Measurements from ENCODE around the gene CERKL. TPM values are rescaled to one million over a fixed set of nuclear protein-coding genes. Genes with fewer than 3 reads are reported as not detected.

CERKL gene
- total and polyA plus RNA-seq, 9 of the 15 experiments (the other 6 are each of a cell fraction or from before 2014, with no cell fraction given): 0.04 to 0.08 TPM; not detected in 7

DNA sequence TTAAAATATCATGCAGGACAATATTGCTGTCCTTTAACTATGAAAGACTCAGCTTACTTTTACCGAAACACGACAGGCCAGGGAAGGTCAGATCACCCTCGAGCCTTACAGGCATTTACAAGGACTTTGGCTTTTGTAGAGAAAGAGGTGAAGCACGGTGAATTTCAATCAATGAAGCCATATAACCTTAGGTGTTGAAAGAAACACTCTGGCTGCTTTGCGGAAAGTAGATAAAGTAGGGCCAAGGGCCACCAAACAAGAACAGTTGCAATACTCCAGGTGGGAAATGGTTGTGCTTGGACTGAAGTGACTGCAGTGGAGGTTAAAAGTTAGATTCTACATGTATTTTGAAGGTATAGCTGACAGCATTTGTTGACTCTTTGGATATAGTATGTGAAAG is 80.5 kb downstream of the CERKL start:
- H3K4me2 ChIP-seq (ENCODE audit: insufficient read depth, low read length): no peak overlapping the region
- FAIRE-seq: no peak
- 2% methylated on average over 5 of the region's 5 CpGs for WGBS (ENCODE audit: insufficient coverage, low coverage, missing lambda C conversion rate)
- intact Hi-C loops (cut with micrococcal nuclease) (no loop called here), in situ Hi-C loops (cut with MboI) (no loop called here)
- no peaks in the 10 kb centered on the region for H3K9me1 ChIP-seq (ENCODE audit: control insufficient read depth, insufficient read depth, low read length)
- H3K9me3 ChIP-seq (replicated peaks; ENCODE audit: control insufficient read depth, insufficient read depth, low read depth, low read length): peaks cover 1% of the 10 kb centered on the region; the same call in 1 of the 2 replicates
- H3K27me3 ChIP-seq (ENCODE audit: control insufficient read depth in 2 of 2, insufficient read depth in 2 of 2, low read length in 2 of 2): no peaks in the 10 kb centered on the region
- no peaks in the 10 kb centered on the region for H3K36me3 ChIP-seq (ENCODE audit: control insufficient read depth, insufficient read depth, low read length)
- H2AFZ ChIP-seq (ENCODE audit: low read depth, low read length): no peak overlapping the region
- no peak overlapping the region for H3K4me3 ChIP-seq
- ATAC-seq: no peak
- ChIA-PET POLR2A (no interaction called here), CTCF (ENCODE audit: low intra/inter-chr PET ratio) (no interaction called here)
- no peaks in the 10 kb centered on the region for H3K4me1 ChIP-seq (replicated peaks in 1 of 2; ENCODE audit: control insufficient read depth in 2 of 2, insufficient read depth in 2 of 2, low read length in 2 of 2)
- no TSS peak for BruUV-seq (replicated peaks)
- no peaks in the 10 kb centered on the region for H4K20me1 ChIP-seq (replicated peaks; ENCODE audit: control insufficient read depth, insufficient read depth, low read length)
- no peaks in the 10 kb centered on the region for H3K79me2 ChIP-seq (ENCODE audit: control insufficient read depth, insufficient read depth, low read length)
- DNase-seq (ENCODE audit: extremely low read depth in 1 of 4, low spot score in 3 of 4): no peak
- H3K27ac ChIP-seq (ENCODE audit: extremely low read depth, low read depth, low read length): no peak overlapping the region
- H3K9ac ChIP-seq (ENCODE audit: insufficient read depth in 1 of 2, low read depth in 2 of 2, low read length in 2 of 2): no peak overlapping the region
- no peak for TF ChIP-seq CEBPG (CRISPR knock-in tag; IDR thresholded peaks at IDR 0.05)
- TF ChIP-seq CEBPG (tag; conservative IDR thresholded peaks at IDR 0.05 in 1 of 2, IDR thresholded peaks at IDR 0.05 in 1 of 2): no peak
- TF ChIP-seq, protein P1, sequence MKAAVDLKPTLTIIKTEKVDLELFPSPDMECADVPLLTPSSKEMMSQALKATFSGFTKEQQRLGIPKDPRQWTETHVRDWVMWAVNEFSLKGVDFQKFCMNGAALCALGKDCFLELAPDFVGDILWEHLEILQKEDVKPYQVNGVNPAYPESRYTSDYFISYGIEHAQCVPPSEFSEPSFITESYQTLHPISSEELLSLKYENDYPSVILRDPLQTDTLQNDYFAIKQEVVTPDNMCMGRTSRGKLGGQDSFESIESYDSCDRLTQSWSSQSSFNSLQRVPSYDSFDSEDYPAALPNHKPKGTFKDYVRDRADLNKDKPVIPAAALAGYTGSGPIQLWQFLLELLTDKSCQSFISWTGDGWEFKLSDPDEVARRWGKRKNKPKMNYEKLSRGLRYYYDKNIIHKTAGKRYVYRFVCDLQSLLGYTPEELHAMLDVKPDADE (conservative IDR thresholded peaks at IDR 0.05; ENCODE audit: control insufficient read depth, low read depth, low read length): no peak
- TF ChIP-seq, protein P2, sequence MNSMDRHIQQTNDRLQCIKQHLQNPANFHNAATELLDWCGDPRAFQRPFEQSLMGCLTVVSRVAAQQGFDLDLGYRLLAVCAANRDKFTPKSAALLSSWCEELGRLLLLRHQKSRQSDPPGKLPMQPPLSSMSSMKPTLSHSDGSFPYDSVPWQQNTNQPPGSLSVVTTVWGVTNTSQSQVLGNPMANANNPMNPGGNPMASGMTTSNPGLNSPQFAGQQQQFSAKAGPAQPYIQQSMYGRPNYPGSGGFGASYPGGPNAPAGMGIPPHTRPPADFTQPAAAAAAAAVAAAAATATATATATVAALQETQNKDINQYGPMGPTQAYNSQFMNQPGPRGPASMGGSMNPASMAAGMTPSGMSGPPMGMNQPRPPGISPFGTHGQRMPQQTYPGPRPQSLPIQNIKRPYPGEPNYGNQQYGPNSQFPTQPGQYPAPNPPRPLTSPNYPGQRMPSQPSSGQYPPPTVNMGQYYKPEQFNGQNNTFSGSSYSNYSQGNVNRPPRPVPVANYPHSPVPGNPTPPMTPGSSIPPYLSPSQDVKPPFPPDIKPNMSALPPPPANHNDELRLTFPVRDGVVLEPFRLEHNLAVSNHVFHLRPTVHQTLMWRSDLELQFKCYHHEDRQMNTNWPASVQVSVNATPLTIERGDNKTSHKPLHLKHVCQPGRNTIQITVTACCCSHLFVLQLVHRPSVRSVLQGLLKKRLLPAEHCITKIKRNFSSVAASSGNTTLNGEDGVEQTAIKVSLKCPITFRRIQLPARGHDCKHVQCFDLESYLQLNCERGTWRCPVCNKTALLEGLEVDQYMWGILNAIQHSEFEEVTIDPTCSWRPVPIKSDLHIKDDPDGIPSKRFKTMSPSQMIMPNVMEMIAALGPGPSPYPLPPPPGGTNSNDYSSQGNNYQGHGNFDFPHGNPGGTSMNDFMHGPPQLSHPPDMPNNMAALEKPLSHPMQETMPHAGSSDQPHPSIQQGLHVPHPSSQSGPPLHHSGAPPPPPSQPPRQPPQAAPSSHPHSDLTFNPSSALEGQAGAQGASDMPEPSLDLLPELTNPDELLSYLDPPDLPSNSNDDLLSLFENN (IDR thresholded peaks at IDR 0.05; ENCODE audit: low read depth in 2 of 2, low read length in 2 of 2): no peak
- TF ChIP-seq KAT7 (CRISPR knock-in tag; IDR thresholded peaks at IDR 0.05; ENCODE audit: borderline replicate concordance): no peak
- no peak for TF ChIP-seq ZC3H4 (CRISPR knock-in tag; IDR thresholded peaks at IDR 0.05; ENCODE audit: borderline replicate concordance)
- TF ChIP-seq, protein P3, sequence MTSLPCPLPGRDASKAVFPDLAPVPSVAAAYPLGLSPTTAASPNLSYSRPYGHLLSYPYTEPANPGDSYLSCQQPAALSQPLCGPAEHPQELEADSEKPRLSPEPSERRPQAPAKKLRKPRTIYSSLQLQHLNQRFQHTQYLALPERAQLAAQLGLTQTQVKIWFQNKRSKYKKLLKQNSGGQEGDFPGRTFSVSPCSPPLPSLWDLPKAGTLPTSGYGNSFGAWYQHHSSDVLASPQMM (CRISPR knock-in tag; IDR thresholded peaks at IDR 0.05): no peak
- no peak for TF ChIP-seq SMAD2 (IDR thresholded peaks at IDR 0.05; ENCODE audit: low read depth, low read length)
- no peak for TF ChIP-seq NFRKB (IDR thresholded peaks at IDR 0.05; ENCODE audit: low read depth)
- TF ChIP-seq ZNF143 (CRISPR knock-in tag; IDR thresholded peaks at IDR 0.05): no peak
- no peak for TF ChIP-seq KLF13 (tag; IDR thresholded peaks at IDR 0.05; ENCODE audit: borderline replicate concordance, low read depth)
- no peak for TF ChIP-seq HSF4 (CRISPR knock-in tag; IDR thresholded peaks at IDR 0.05; ENCODE audit: borderline replicate concordance)
- TF ChIP-seq, protein P4, sequence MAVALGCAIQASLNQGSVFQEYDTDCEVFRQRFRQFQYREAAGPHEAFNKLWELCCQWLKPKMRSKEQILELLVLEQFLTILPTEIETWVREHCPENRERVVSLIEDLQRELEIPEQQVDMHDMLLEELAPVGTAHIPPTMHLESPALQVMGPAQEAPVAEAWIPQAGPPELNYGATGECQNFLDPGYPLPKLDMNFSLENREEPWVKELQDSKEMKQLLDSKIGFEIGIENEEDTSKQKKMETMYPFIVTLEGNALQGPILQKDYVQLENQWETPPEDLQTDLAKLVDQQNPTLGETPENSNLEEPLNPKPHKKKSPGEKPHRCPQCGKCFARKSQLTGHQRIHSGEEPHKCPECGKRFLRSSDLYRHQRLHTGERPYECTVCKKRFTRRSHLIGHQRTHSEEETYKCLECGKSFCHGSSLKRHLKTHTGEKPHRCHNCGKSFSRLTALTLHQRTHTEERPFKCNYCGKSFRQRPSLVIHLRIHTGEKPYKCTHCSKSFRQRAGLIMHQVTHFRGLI (CRISPR knock-in tag; IDR thresholded peaks at IDR 0.05): no peak

All from K562 (cell line).